Prostate gland (tissue), 2 donors: Measurements from ENCODE around the gene NEDD4L.

ENCODE experiments used
- CTCF ChIP-seq, 4 experiments: fragments of 200-600 bp in 2 of 4; fragments of 450-650 bp in 2 of 4; sonication (generic) in 2 of 4; IDR thresholded peaks; 1 replicate in 3 of 4; 2 replicates in 1 of 4; pipeline ENCODE4 v1.5.1; 2016 to 2019; ENCODE audit warnings: antibody characterized with exemption in 4 of 4, mild to moderate bottlenecking in 2 of 4, moderate library complexity in 2 of 4
- POLR2A ChIP-seq: fragments of 450-650 bp; IDR thresholded peaks from one replicate; pipeline ENCODE4 v1.6.1; 2016; ENCODE audit warnings: antibody characterized with exemption, mild to moderate bottlenecking
- POLR2AphosphoS5 ChIP-seq: sonication (generic); formaldehyde crosslinking; IDR thresholded peaks from one replicate; pipeline ENCODE4 v1.6.1; 2017; ENCODE audit warnings: antibody characterized with exemption

GRCh38 chr18:58174285-58174684 lies 130.3 kb downstream of the NEDD4L start:
- no peak for TF ChIP-seq CTCF (IDR thresholded peaks at IDR 0.05)
- TF ChIP-seq POLR2A, result no peak
- no peak for TF ChIP-seq POLR2AphosphoS5
